Measurements from ENCODE around the gene TRAPPC1.
A peak's percentile ranks its signal among the peaks of the same experiment; 100 is the strongest.

The TRAPPC1 gene

GRCh38 chr17:7893187-7893880 is 38.4 kb downstream of the TRAPPC1 start:
- DNase-seq (ENCODE audit: low read depth): no peak
- H3K4me3 ChIP-seq (ENCODE audit: low read depth, low read length): no peak overlapping the region
- no peak for TF ChIP-seq CTCF (IDR thresholded peaks at IDR 0.05; ENCODE audit: insufficient read depth, low read depth, low read length, missing control alignments)

GRCh38 chr17:7889166-7889955 is 42.4 kb downstream of the TRAPPC1 start:
- DNase-seq (ENCODE audit: low read depth): peak; percentile 45
- TF ChIP-seq CTCF (IDR thresholded peaks at IDR 0.05; ENCODE audit: insufficient read depth, low read depth, low read length, missing control alignments): no peak
- no peak overlapping the region for H3K4me3 ChIP-seq (ENCODE audit: low read depth, low read length)

GRCh38 chr17:7888184-7888920 is 43.4 kb downstream of the TRAPPC1 start, which contains the start of gene CHD3:
CHD3 (plus strand) TSS chr17:7888789; CDS start chr17:7889001, 212 bp downstream.
- peak within 1 kb of the TSS; percentile 71 for H3K4me3 ChIP-seq (ENCODE audit: low read depth, low read length)
- DNase-seq (ENCODE audit: low read depth): no peak
- TF ChIP-seq CTCF (IDR thresholded peaks at IDR 0.05; ENCODE audit: insufficient read depth, low read depth, low read length, missing control alignments): no peak

GRCh38 chr17:7887482-7888183 is 44.1 kb downstream of the TRAPPC1 start:
- TF ChIP-seq CTCF (IDR thresholded peaks at IDR 0.05; ENCODE audit: insufficient read depth, low read depth, low read length, missing control alignments): no peak
- peak; percentile 71 for DNase-seq (ENCODE audit: low read depth)
- H3K4me3 ChIP-seq (ENCODE audit: low read depth, low read length): peak overlapping the region; percentile 71

- H3K4me3 ChIP-seq (ENCODE audit: low read depth, low read length): peak overlapping the region; percentile 71
- no peak for DNase-seq (ENCODE audit: low read depth)
- TF ChIP-seq CTCF (IDR thresholded peaks at IDR 0.05; ENCODE audit: insufficient read depth, low read depth, low read length, missing control alignments): no peak
These were observed 44.7 kb downstream of the TRAPPC1 start for GRCh38 chr17:7887038-7887481.

Data from GM12865 (cell line).